ENCODE measurements around the gene TMEM255B. TPM values are rescaled to one million over a fixed set of nuclear protein-coding genes. Genes with fewer than 3 reads are reported as not detected.

The TMEM255B gene
- total RNA-seq, 1 donor from 2014 or later: 1.7 TPM

DNA sequence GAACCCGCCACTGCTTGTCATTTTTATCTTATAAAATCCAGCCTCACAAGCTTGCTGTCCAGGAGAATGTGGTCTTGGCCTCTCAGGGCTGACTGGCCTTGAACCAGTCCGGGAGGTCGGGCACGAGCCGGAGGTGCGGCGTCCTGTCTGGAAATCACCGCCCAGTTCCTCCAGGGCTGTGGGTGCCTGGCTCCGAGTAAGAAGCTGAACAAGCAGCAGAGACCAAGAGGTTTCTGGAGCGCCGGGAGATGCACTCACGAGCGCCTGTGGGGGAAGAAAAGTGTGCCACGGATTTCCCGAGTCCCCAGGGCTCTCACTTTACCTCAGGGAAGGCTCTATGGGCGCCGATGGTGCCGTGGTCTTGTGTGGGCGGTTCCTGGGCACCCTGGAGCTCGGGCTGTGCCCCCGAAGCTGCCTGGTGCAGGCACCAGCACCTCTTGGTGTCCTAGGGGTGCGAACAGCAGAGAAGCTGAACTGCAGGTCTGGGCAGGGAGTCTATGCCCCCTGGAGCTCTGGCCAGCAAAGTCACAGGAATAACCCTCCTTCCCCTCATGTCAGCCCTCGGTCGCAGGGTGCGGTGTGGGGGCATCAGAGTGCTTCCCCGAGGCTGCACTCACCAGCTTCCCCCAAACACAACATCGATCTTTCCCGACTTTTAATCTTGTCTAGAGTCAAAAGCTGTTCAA lies 54.9 kb downstream of the TMEM255B start:
- Mint-ChIP-seq H3K27me3 (ENCODE audit: low read depth) (no peaks in the 10 kb centered on the region), H3K27ac (peak overlapping the region; percentile 80), H3K4me3 (no peak overlapping the region), H3K36me3 (no peaks in the 10 kb centered on the region), H3K4me1 (peaks cover 23% of the 10 kb centered on the region), H3K9me3 (peaks cover 4% of the 10 kb centered on the region)
- DNase-seq (ENCODE audit: low spot score in 2 of 2, unreplicated experiment in 2 of 2): no peak
- TF ChIP-seq, protein P1, sequence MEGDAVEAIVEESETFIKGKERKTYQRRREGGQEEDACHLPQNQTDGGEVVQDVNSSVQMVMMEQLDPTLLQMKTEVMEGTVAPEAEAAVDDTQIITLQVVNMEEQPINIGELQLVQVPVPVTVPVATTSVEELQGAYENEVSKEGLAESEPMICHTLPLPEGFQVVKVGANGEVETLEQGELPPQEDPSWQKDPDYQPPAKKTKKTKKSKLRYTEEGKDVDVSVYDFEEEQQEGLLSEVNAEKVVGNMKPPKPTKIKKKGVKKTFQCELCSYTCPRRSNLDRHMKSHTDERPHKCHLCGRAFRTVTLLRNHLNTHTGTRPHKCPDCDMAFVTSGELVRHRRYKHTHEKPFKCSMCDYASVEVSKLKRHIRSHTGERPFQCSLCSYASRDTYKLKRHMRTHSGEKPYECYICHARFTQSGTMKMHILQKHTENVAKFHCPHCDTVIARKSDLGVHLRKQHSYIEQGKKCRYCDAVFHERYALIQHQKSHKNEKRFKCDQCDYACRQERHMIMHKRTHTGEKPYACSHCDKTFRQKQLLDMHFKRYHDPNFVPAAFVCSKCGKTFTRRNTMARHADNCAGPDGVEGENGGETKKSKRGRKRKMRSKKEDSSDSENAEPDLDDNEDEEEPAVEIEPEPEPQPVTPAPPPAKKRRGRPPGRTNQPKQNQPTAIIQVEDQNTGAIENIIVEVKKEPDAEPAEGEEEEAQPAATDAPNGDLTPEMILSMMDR (IDR thresholded peaks at IDR 0.05; ENCODE audit: unreplicated experiment): no peak

DNA sequence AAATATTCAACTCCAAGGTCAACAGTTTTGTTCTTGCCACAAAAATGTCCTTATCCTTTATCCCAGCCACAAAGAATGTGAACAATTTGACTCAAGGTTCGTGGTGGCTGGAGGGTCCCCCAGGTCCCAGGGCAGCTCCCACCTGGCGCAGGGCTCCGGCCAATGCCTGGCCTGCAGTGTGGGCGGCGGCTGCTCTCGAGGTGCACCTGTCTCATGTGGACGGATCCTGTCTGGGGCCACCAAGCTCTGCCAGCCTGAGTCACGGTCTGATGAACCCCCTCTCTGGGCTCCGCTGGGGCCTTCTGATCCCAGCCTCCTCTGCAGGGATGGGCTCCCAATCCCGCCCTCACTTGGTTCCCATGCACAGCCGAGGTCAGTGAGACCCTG lies 55.4 kb downstream of the TMEM255B start:
- no peak for DNase-seq (ENCODE audit: low spot score in 2 of 2, unreplicated experiment in 2 of 2)
- Mint-ChIP-seq H3K4me3 (no peak overlapping the region), H3K27me3 (ENCODE audit: low read depth) (no peaks in the 10 kb centered on the region), H3K9me3 (peaks cover 4% of the 10 kb centered on the region), H3K4me1 (peaks cover 23% of the 10 kb centered on the region), H3K36me3 (no peaks in the 10 kb centered on the region), H3K27ac (peak overlapping the region; percentile 80)
- TF ChIP-seq, protein P1 (IDR thresholded peaks at IDR 0.05; ENCODE audit: unreplicated experiment): no peak

DNA sequence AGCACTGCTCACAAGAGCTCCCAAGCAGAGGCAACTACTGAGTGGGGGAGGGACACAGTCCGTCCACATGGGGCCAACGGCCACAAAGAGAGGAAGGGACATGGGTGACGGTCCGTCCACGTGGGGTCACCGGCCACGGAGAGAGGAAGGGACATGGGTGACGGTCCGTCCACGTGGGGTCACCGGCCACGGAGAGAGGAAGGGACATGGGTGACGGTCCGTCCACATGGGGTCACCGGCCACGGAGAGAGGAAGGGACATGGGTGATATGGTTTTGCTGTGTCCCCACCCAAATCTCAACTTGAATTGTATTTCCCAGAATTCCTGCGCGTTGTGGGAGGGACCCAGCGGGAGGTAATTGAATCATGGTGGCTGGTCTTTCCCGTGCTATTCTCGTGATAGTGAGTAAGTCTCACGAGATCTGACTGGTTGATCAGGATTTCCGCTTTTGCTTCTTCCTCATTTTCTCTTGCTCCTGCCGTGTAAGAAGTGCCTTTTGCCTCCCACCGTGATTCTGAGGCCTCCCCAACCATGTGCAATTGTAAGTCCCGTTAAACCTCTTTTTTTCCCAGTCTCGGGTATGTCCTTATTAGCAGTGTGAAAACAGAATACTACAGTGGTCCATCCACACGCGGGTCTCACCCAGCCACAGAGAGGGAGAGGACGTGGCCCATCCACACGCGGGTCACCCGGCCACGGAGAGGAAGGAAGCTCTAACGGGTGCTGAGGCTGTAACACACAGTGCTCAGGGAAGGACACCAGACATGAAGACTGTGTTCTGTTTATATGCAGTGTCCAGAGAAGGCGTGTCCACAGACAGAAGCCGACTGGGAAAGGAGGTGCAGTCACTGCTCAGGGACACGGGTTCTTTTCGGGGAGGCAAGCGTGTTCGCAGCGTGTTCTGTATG lies 56.4 kb downstream of the TMEM255B start:
- no peaks in the 10 kb centered on the region for H3K27me3 Mint-ChIP-seq (ENCODE audit: low read depth)
- TF ChIP-seq, protein P1 (IDR thresholded peaks at IDR 0.05; ENCODE audit: unreplicated experiment): no peak
- peaks cover under 1% of the 10 kb centered on the region for H3K9me3 Mint-ChIP-seq
- H3K4me1 Mint-ChIP-seq: peaks cover 23% of the 10 kb centered on the region
- no peak overlapping the region for H3K4me3 Mint-ChIP-seq
- no peak for DNase-seq (ENCODE audit: low spot score in 2 of 2, unreplicated experiment in 2 of 2)
- H3K36me3 Mint-ChIP-seq: no peaks in the 10 kb centered on the region
- peak overlapping the region; percentile 60 for H3K27ac Mint-ChIP-seq

DNA sequence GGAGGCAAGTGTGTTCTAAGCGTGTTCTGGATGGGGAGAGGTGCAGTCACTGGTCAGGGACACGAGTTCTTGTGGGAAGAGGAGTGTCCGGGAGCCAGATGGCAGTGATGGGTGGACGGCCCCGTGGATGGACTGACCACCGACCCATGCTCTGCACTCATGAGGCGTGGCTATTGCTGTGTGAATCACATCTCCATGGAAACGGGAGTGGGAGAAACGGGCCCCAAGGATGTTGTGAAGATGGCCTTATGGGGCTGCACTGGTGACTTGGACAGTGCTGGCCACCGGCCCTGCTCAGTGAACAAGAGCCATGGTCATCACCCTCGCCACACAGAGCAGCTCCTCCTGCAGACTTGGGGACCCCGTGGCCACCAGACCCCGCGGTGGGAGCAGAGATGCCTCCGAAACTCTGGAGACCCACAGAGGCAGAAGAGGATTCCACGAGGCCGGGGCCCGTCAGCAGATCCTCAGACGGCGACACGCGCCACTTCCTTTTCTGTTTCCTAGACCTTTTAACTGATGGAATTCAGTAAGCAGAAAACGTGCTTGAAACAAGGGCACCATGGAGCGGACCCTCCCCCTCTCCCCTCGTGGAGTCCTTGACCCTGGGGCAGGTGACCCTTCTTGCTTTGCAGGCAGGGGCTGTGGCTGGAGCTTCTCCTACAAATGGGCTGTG lies 57.4 kb downstream of the TMEM255B start:
- H3K27ac Mint-ChIP-seq: no peak overlapping the region
- no peak for DNase-seq (ENCODE audit: low spot score in 2 of 2, unreplicated experiment in 2 of 2)

More for the DNA sequence above, 57.4 kb downstream of the TMEM255B start:
- peaks cover 30% of the 10 kb centered on the region for H3K4me1 Mint-ChIP-seq
- H3K36me3 Mint-ChIP-seq: peaks cover 1% of the 10 kb centered on the region
- H3K9me3 Mint-ChIP-seq: no peaks in the 10 kb centered on the region
- H3K4me3 Mint-ChIP-seq: no peak overlapping the region
- TF ChIP-seq, protein P1 (IDR thresholded peaks at IDR 0.05; ENCODE audit: unreplicated experiment): no peak
- no peaks in the 10 kb centered on the region for H3K27me3 Mint-ChIP-seq (ENCODE audit: low read depth)

Data from mesothelial cell of epicardium (in vitro differentiated cells).